Measurements from ENCODE around the gene PRPSAP1.
"Not testable (repeated sequence)": the region's sequence is repeated elsewhere in the genome, so short reads cannot be mapped to it uniquely, and the experiment has no call there.

The PRPSAP1 gene

DNA sequence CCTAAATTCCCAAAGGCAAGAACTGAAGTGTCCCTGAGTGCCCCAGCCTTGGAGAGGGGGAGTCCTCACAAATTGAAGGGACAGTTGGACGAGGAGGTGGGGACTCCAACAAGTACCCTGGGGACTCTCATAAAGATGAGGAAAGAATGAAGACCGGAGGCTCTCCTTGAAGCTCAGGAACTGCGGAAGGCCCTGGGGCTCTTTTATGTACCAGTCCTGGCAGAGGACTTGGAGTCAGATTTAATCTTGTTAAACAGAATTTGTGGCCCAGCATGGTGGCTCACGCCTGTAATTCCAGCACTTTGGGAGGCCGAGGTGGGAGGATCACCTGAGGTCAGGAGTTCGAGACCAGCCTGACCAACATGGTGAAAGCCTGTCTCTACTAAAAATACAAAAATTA, 6.1 kb upstream of the PRPSAP1 start:
- not testable (repeated sequence) for DNase-seq

DNA sequence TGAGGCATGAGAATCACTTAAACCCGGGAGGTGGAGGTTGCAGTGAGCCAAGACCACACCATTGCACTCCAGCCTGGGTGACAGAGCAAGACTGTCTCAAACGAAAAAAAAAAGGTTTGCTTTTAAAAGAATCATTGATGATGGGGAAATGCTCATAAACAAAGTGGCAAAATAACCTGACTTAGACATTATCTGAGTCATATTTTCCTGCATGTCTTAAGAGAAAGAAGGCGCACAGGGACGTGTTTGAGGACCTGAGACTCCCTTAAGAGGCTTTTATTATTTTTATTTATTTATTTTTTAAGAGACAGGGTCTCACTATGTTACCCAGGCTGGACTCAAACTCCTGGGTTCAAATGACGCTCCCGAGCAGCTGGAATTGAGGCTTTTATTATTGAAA, 5.7 kb upstream of the PRPSAP1 start:
- no peak for DNase-seq

DNA sequence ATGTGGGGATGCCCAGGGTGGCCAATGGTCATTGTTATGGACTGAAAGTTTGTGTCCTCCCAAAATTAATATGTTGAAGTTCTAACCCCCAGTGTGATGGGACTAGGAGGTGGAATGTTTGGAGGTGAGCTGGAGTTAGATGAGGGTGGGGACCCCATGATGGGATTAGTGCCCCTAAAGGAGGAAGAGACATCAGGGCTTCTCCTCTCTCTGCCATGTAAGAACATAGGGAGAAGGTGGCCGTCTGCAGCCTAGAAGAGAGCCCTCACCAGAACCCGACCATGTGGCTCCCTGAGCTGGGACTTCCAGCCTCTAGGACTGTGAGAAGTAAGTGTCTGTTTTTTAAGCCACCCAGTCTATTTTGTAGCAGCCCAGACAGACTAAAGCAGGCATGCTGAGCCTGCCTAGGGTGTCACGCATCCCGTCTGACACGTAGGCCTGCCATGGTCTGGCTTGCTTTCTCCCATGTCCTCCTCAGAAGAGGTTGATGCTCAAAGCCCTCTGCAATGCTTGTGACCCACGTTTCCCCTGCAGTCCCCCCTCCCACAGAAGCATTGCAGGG, 4.0 kb upstream of the PRPSAP1 start:
- DNase-seq: no peak

- no peak for DNase-seq
Observed at GRCh38 chr17:76356803-76357456, 3.2 kb upstream of the PRPSAP1 start.

DNA sequence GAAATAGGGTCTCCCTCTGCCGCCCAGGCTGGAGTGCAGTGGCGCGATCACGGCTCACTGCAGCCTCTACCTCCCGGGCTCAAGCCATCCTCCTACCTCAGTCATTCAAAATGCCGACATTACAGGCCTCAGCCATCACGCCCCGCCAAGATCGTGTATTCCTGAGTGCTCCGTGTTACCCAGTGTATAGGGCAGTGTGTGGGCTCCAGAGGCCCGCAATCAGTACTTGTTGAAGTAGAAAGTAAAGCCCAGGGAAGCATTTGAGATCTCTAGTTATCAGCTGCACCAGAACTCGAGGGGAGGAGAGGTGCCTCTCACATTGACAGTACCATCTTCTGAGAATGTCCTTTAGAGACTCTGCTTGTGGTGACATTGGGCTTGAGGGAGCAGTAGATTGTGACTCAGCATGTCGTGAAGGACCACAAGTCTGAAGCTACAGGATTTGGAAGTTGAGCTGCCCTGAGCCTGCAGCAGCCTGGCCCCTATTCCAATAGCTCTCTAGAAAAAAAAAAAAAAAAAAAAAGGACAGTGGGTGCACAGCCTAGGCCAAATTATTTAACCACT, 1.1 kb upstream of the PRPSAP1 start:
- no peak for DNase-seq

DNA sequence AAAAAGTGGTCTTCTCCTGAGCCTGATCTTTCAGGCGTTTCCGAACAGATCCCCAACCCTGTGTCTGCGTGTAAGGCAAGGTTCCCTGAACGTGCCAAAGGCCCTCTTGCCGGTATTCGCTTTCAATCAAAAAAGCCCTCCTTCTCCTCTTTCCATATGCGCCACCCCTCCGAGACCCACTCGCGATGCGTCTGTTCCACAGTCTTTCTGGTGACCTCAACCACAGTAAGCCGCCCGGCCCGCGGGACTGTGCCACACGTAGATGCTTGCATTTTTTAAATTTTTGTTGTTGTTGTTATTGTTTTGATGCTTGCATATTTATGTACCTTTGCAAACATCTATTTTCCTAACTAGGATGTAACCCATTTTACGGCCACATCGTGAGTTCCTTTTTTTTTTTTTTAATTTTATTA, 607 bp upstream of the PRPSAP1 start:
- no peak for DNase-seq

GRCh38 chr17:76353004-76353598, 615 bp downstream of the PRPSAP1 start:
- DNase-seq: no peak

- DNase-seq: no peak
Observed at GRCh38 chr17:76351526-76352071, 2.1 kb downstream of the PRPSAP1 start.

GRCh38 chr17:76350463-76350862, 3.3 kb downstream of the PRPSAP1 start:
- no peak for DNase-seq

GRCh38 chr17:76346936-76347335, 6.8 kb downstream of the PRPSAP1 start:
- not testable (repeated sequence) for DNase-seq

DNA sequence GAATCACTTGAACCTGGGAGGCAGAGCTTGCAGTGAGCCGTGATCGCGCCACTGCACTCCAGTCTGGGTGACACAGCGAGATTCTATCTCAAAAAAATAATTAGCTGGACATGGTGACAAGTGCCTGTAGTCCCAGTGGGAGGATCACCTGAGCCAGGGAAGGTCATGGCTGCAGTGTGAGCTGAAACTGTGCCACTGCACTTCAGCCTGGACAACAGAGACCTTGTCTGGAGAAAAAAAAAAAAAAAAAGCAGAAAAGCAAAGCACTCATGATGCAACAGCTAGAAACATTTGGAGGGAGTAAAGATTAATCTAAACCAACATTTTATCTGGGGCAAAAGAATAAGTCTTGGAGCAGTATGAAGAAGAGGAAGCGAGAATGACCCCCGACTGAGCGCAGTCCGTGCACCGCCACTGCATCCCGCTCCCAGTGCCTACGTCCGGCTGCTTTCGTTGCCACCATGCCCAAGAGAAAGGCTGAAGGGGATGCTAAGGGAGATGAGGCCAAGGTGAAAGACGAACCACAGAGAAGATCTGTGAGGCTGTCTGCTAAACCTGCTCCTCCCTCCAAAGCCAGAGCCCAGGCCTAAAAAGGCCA, 8.2 kb downstream of the PRPSAP1 start:
- no peak for DNase-seq

DNA sequence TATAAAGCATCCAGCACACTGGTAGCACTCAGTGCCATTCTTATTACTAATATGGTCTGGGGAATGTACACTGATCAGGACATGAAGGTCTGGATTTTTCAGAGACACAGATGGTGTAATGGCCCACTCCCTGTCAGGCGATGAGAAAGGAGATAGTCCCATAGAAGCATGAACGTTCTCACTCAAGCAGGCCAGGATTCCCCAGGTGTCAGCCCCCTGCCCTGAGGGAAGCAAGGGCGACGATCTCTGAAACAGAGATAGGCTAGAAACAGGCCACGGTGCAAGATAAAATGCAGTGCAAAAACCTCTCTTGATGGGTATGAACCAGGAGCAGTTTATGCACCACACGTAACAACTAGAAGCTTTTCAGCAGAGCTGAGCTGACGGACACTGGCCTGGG, 10.6 kb downstream of the PRPSAP1 start:
- DNase-seq: no peak

DNA sequence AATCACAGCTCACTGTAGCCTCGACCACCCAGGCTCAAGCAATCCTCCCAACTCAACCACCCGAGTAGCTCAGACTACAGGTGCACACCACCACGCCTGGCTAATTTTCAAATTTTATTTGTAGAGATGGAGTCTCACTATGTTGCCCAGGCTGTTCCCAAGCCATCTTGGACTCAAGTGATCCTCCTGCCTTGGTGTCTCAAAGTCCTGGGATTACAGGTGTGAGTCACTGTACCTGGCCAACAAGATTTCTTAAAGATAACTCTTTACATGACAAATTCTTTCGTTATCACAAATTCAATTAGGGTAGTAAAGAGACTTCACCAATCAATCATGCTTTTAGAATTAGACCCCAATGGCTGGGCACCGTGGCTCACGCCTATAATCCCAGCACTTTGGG, 12.4 kb downstream of the PRPSAP1 start:
- no peak for DNase-seq

- DNase-seq: no peak
Observed at GRCh38 chr17:76337413-76337777, 16.3 kb downstream of the PRPSAP1 start.

DNA sequence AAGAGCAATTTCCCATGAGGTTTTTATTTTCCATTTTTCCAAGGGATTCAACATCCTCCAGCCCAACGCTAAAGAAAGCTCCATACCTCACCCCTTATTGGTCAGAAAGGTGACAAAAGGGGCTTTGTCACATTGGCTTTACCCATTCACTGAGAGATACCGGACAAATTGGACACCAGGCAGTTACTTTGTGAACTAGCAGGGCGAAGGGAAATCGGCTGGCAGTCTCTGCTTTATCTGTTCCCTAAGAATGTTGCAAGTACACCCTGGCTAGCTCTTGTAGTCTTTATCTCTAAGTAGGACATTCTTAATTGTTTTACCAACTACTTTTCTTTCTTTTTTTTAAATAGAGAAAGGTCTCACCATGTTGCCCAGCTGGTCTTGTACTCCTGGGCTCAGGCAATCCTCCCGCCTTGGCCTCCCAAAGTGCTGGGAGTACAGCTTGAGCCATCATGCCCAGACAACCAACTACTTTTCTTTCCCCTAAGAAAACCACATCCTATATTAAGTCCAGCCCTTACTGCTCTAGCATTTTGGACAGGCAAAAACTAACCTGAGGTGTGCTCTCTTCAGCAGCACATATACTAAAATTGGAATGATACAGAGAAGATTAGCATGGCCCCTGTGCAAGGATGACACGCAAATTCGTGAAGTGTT, 16.8 kb downstream of the PRPSAP1 start:
- DNase-seq: no peak

GRCh38 chr17:76335716-76336381, 17.9 kb downstream of the PRPSAP1 start:
- DNase-seq: no peak

GRCh38 chr17:76333673-76334505, 19.8 kb downstream of the PRPSAP1 start:
- no peak for DNase-seq

- no peak for DNase-seq
Observed at GRCh38 chr17:76331083-76331482, 22.6 kb downstream of the PRPSAP1 start.

DNA sequence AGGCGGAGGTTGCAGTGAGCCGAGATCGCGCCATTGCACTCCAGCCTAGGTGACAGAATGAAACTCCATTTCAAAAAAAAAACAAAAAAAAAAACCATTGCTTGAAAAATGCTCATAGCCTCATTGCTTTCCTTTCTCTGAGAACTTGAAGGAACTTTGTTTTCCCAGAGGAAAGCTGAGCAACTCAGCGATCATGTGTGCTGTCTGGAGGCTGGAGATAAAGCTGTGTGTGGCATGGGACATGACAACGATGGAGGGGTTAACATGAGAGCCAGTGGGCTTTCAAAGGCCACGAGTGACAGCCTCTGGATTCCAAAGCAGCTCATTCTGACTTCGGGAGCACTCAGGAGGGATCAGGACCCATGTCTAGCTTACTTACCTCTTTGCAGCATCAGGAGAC, 24.1 kb downstream of the PRPSAP1 start:
- no peak for DNase-seq

DNA sequence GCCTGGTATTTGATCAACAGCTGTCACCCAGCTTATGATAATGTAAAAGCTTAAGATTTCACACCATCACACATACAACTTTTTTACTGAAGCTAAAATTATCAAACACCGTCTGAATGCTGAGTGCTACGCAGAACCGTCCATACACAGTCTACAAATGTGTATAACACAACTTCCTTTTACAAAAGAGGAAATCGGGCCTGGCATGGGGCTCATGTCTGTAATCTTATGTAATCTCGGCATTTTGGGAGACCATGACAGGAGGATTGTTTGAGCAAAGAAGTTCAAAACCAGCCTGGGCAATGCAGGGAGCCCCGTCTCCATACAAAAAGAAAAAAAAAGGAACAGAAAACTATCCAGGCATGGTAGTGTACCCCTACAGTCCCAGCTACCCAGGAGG, 26.0 kb downstream of the PRPSAP1 start:
- no peak for DNase-seq

DNA sequence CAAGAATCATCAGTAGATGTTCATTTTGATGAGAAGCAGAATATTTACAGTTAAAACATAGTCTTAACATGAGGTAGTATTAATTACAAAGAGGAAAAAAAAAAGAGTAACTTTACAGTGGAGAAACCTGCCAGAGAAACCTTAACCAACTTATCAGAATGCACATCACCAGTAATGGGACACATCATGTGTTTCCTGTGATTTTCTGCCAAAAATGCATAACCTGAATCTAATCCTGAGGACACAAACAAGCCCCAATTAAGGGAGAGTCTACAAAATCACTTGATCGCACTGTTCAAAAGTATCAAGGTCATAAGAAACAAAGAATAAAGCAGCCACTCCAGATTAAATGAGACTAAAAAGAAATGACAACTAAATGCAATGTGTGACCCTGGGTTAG, 27.4 kb downstream of the PRPSAP1 start:
- DNase-seq: no peak

DNA sequence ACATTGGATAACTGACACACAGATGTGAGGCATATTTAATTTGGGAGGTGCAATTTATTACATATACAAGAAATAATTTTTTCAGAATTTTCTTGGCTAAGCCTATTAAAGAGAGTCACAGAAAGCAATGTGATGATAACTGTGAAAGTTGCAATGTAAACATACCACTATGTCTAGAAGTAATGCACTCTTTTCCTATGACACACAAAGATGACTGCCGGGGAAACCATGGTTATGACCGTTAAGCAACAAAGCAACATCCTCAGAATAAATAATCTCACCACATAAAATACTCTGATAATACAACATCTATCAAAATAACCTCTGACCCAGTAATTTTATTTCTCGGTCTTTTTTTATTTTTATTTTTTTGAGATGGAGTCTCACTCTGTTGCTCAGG, 35.1 kb downstream of the PRPSAP1 start:
- no peak for DNase-seq
